Stimulated activated CD8-positive, alpha-beta memory T cell treated with anti-CD3 and anti-CD28 coated beads, Interleukin-12 subunit alpha, Interleukin-12 subunit beta, amount 100 ng/mL, for 24 hours (primary cell): Measurements from ENCODE around the gene ZBTB12.
"Not testable (repeated sequence)": the region's sequence is repeated elsewhere in the genome, so short reads cannot be mapped to it uniquely, and the experiment has no call there.

Source experiments
- DNase-seq: peaks from one replicate; pipeline ENCODE4 v3.0.0-alpha.2; 2020; ENCODE audit errors: extremely low read depth

ZBTB12 gene

GRCh38 chr6:31920811-31921210, 18.9 kb upstream of the ZBTB12 start:
- DNase-seq = no peak

DNA sequence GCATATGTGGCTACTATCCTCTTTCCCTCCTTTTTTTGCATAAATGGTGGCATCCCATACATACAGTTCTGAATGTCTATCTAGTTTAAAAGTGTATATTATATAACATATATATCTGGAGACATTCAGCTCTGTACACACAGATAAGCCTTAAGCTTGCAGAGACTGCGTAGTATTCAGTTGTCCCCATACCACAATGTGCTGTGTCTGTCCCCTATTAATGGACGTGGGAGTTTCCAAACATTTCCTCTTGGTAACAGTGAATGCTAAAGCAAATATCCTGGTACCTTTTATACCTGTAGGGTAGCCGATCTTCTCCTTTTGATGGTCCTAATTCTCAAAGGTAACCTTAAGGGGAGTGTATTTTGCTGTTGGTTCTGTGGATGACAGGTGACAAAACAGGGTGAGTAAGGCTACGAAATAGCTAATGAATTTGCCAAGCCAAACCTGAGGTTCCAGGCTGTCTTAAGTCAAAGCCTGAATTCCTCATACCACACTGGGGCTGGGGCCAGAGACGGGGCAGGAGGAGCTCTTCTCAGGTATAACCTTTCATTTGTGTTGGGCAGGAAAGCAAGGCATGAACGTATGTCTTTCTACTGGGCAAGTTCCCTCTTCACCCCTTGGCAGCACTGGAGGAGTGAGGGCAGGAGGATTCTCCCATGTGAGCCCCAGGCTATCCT, 17.9 kb upstream of the ZBTB12 start:
- DNase-seq = no peak

GRCh38 chr6:31918069-31918720, 16.3 kb upstream of the ZBTB12 start:
- DNase-seq = no peak

DNA sequence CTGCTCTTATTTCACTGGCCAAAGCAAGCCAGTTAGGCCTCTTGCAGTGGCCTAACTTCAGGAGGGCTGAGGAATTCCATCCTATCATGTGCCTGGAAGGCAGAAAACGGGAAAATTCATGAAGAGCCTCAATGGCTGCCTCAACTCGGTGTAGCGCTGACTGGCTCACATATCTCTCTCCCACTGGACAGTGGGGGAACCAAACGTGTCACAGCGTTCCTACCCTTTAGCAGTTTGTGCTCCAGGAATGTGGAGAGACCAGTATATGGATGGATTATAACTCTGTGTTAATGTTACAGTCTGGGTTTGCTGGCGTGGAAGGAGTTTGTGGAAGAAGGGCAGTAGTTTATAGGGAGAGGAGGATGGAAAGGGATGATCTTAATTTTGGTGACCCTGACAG, 13.9 kb upstream of the ZBTB12 start:
- DNase-seq = no peak

DNA sequence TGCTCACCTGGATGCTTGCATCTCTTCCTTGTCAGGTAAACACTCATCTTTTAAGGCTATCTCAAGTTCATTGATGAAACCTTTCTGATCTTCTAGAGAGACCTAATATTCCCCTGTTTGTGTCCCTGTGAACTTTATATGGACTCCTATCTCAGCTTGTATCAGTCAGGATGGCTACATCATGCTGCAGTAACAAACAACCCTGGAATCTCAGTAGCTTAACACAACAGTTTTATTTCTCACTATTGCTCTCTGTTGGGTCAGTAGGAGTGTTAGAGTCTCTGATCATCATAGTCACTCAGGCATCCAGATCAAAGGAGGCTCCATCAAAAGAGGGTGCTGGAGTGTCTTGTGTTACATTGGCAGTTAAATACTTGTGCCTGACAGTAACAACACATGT, 13.5 kb upstream of the ZBTB12 start:
- no peak for DNase-seq

DNA sequence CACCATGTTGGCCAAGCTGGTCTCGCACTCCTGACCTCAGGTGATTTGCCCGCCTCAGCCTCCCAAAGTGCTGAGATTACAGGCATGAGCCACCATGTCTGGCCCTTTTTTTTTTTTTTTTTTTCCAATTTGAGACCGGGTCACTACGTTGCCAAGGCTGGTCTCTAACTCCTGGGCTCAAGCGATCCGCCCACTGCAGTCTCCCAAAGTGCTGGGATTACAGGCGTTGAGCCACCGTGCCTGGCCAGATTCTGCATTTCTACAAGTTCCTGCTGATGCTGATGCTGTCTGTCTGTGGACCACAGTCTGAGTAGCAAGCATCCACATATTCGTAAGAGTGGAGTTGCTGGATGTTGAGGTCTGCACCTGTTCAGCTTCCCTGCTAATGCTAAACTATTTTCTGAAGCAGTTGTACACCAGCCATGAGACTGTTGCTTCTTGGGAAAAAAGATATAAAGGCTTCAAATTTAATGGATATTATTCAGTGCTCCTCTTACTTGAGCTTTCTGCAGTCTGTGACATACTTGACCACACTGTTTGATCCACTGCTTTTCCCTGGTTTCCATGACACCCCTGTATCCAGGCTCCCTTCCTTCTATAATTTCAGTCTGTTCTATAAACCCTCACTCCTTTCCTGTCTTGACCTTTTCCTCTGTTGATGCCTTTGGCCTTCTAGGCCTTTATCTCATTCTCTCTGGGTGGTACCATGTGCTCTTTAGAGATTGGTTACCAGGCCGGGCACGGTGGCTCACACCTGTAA, 10.1 kb upstream of the ZBTB12 start:
- no peak for DNase-seq

GRCh38 chr6:31909298-31909697, 7.4 kb upstream of the ZBTB12 start:
- not testable (repeated sequence) for DNase-seq

- no peak for DNase-seq
Observed at GRCh38 chr6:31908791-31909190, 6.9 kb upstream of the ZBTB12 start.

- DNase-seq = not testable (repeated sequence)
Observed at GRCh38 chr6:31908255-31908654, 6.4 kb upstream of the ZBTB12 start.

- DNase-seq = no peak
Observed at GRCh38 chr6:31907158-31907813, 5.4 kb upstream of the ZBTB12 start.

DNA sequence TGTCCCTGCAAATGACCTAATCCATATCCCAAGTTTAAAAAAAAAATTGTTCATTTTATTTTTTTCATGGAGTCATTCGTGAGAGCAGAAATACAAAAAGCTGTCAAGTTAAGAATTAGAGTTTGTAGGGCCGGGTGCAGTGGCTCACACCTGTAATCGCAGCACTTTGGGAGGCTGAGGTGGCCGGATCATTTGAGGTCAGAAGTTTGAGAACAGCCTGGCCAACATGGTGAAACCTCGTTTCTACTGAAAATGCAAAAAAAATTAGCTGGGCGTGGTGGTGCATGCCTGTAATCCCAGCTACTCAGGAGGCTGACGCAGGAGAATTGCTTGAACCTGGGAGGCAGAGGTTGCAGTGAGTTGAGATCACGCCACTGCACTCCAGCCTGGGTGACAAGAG, 4.8 kb upstream of the ZBTB12 start:
- not testable (repeated sequence) for DNase-seq

- DNase-seq = no peak
Observed at GRCh38 chr6:31906122-31906521, 4.2 kb upstream of the ZBTB12 start.

- no peak for DNase-seq
Observed at GRCh38 chr6:31905041-31905440, 3.2 kb upstream of the ZBTB12 start.

DNA sequence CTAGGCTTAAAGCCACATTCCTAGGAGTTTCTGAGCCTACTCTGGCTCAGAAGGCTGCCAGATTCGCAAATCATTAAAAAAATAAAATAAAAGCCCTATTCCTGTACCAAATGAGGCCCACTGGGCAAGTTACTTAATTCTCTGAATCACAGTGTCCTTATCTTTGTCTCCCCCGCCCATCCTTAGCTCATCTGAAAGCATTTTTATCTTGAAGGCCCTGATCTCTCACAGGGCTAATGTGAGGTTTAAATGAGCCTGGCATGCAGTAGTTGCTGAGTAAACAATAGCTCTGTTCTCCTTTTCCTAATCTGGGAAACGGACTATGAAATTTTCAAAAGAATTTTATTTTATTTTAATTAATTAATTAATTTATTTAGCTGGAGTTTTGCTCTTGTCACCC, 2.1 kb upstream of the ZBTB12 start:
- DNase-seq = no peak

- peak; percentile 55 for DNase-seq
Observed at GRCh38 chr6:31901415-31901952, 402 bp downstream of the ZBTB12 start.

- DNase-seq = no peak
Observed at GRCh38 chr6:31900917-31901414, 920 bp downstream of the ZBTB12 start.

GRCh38 chr6:31899882-31900722, 1.8 kb downstream of the ZBTB12 start:
- DNase-seq = no peak

DNA sequence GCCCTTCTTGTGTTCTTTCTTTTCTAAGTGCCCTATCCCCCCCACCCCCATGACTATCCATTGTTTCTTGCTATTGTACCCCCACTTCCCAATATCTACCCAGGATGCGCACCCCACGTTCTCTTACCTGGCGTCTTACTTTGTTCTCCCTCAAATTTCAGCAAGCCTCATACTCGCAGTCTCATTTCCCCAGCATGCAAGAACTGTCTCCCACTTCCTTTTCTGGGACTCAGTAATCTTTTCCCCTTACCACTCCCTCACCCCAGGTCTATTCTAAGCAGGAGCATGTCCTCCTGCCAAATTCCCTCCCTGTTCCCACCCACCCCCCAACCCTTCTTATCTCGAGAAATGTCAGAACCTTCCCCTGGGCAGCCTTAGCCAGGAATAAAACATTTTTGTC, 2.7 kb downstream of the ZBTB12 start:
- DNase-seq = no peak

- DNase-seq = no peak
Observed at GRCh38 chr6:31898383-31899011, 3.4 kb downstream of the ZBTB12 start.

GRCh38 chr6:31897612-31898382, 4.1 kb downstream of the ZBTB12 start, which contains the start of gene EHMT2:
Gene EHMT2, minus strand, starts transcription at chr6:31897698. Its CDS starts 21 bp downstream, at chr6:31897677.
- peak; percentile 72 for DNase-seq
